Muscle of leg (tissue), 11 donors: ENCODE measurements around the gene LAMTOR2. TPM values are rescaled to one million over a fixed set of nuclear protein-coding genes. Genes with fewer than 3 reads are reported as not detected.

ENCODE experiments used
- DNase-seq: peaks from one replicate; pipeline ENCODE4 v3.0.0; 2013
- H3K27ac ChIP-seq: one replicate; pipeline ENCODE4 v1.5.1; 2013; ENCODE audit warnings: mild to moderate bottlenecking, low read length, control low read depth
- H3K27me3 ChIP-seq: one replicate; pipeline ENCODE4 v1.6.1; 2013; ENCODE audit warnings: low read length; ENCODE audit not compliant: control insufficient read depth, insufficient read depth
- H3K36me3 ChIP-seq: one replicate; pipeline ENCODE4 v1.6.1; 2013; ENCODE audit warnings: low read length; ENCODE audit not compliant: control insufficient read depth, insufficient read depth
- H3K4me1 ChIP-seq: one replicate; pipeline ENCODE4 v1.6.1; 2013; ENCODE audit warnings: low read length; ENCODE audit not compliant: control insufficient read depth, insufficient read depth
- H3K4me3 ChIP-seq: one replicate; pipeline ENCODE4 v1.5.1; 2013; ENCODE audit warnings: low read length, control low read depth
- H3K9me3 ChIP-seq: replicated peaks from 2 replicates; pipeline ENCODE4 v1.6.1; 2013; ENCODE audit warnings: low read depth, low read length; ENCODE audit not compliant: control insufficient read depth
- WGBS: methylation state at CpG from one replicate; pipeline ENCODE4 v1.1.5; 2013; ENCODE audit warnings: missing lambda C conversion rate; ENCODE audit not compliant: insufficient coverage; 5-methylcytosine and 5-hydroxymethylcytosine counted together
- polyA plus RNA-seq, 8 donors: library from polyadenylated mRNA; unstranded; fragments of 120-200 nt; gene quantifications; one replicate each; pipeline versions ENCODE4 v1.2.1 to v1.2.3, GENCODE V29; 2013; ENCODE audit warnings: inconsistent platforms in 1 of 8, low replicate concordance in 1 of 8; ENCODE audit not compliant: insufficient read length in 8 of 8, insufficient read depth in 1 of 8
- total RNA-seq: library from RNA; stranded (reverse); fragments of 120-200 nt; gene quantifications from one replicate; pipeline ENCODE4 v1.2.4, GENCODE V29; 2013

LAMTOR2 gene
- total and polyA plus RNA-seq, 9 donors, result 38.7 to 53.7 (median 46.3) TPM

DNA sequence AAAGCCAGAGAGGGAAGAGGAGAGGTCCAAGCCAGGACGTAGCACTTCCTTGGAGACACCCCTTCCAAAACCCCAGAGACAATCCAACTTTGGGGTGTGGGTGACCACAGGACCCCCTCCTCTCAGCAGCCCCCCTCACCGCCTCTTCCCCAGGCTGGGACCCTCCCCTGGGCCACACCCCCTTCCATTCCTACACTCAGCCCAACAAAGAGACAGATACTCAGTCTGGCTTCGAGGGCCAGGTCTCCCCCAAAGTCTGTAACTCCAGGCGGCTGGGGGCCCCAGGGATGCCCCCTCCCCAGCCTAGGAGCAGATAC is 26.2 kb downstream of the LAMTOR2 start:
- peak overlapping the region; percentile 85 for H3K27ac ChIP-seq
- no peaks in the 10 kb centered on the region for H3K9me3 ChIP-seq
- peaks cover 72% of the 10 kb centered on the region for H3K4me1 ChIP-seq
- peaks cover 26% of the 10 kb centered on the region for H3K36me3 ChIP-seq
- H3K27me3 ChIP-seq, result no peaks in the 10 kb centered on the region
- no peak for DNase-seq
- peak overlapping the region; percentile 95 for H3K4me3 ChIP-seq
- 0% methylated on average over 3 of the region's 4 CpGs for WGBS

DNA sequence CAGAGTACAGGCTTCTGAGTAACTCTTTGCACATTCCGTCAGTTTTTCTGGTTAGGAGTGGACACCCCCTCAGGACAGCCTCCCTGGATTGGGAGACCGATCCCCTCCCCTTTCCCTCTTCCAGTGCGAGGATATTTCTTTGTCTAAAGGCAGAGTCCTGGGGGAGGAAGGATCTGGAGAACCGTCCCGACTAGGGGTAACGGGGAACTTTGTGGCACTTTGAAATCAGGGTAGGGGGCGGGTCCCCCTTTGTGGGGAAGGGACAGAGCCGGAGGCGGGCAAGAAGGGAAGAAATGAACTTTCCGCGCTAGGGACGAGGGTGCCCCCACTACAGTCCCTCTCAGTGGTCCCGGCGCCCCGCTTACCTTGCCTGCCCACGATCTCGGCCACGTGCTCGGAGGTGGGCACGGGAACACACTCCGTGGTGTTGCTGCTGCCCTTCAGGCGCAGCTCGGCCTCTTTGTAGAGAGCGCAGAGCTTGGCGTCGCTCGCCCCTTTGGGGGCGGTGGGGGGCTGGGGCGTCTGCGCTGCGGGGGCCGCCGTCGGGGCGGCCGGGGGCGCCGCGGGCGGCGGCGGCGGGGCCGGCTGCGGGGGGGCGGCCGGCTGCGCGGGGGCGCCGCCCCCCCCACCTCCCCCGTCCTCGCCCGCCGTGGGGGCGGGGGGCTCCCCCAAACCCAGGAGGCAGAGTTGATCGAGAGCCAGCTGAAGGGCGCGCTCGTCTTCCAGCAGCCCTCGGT is 26.8 kb downstream of the LAMTOR2 start:
- H3K4me3 ChIP-seq, result peak overlapping the region; percentile 95
- WGBS, result 0% methylated on average over 27 of the region's 61 CpGs
- peaks cover 70% of the 10 kb centered on the region for H3K4me1 ChIP-seq
- DNase-seq, result peak; percentile 72
- H3K27ac ChIP-seq, result peak overlapping the region; percentile 95
- H3K36me3 ChIP-seq, result peaks cover 21% of the 10 kb centered on the region
- H3K9me3 ChIP-seq, result no peaks in the 10 kb centered on the region
- no peaks in the 10 kb centered on the region for H3K27me3 ChIP-seq

DNA sequence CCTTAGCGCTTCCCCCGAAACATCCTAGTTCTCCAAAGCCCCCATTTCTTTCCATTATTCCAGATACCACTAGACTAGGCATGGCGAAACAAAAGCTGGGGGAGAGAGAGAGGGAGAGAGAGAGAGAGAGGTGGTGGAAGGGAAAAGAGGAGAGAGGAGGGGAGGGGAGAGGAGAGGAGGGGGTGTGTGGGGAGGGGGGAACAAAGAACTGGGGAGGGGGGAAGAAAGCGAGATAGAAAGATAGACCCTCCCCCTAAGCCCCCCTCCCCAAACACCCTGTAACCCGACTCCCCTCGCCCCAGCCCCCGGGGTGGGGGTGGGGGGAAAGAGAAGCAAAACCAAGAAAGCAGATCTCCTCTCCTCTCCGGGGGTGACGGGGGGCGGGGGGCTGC is 27.3 kb downstream of the LAMTOR2 start:
- peak; percentile 65 for DNase-seq
- Histone ChIP-seq H3K27ac (peak overlapping the region; percentile 95), H3K27me3 (no peaks in the 10 kb centered on the region), H3K4me3 (peak overlapping the region; percentile 95), H3K4me1 (peaks cover 65% of the 10 kb centered on the region), H3K36me3 (peaks cover 15% of the 10 kb centered on the region), H3K9me3 (no peaks in the 10 kb centered on the region)
- WGBS, result no CpG with 5 or more reads among the region's 10 CpGs

DNA sequence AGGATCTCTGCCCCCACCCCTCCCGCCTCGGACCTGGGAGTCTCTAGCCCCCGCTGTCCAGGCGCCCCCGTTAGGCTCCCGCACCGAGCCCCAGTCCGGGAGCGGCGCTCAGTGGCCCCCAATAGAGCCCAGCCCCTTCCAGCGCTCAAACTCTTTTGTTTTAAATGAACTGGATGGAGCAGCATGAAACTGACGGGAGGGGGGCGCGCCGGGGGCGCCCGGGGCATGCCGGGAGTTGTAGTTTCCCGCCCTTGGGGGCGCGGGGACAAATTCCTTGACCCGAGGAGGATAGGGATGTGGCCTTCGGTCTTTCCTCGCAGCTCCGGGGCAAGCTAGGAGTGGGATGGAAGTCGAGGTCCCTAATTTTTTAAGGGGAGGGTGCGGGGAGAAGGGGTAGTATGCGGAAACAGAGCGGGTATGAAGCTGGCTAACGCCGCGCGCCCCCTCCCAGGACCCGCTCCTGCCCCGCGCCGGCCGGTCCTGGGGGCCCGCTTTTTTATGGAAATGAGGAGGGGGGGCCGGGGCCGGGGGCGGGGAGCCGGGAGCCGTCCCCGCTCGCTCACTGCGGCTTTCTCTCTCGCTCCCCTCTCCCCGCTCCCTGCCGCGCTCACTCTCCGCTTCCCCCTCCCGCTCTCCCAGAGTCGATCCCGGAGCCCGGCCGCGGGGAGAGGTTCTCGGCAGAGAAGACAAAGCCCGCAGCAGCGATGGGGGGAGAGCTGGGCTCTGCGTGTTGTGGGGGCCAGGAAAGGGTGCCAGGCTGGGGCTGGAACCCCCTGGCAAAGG is 27.9 kb downstream of the LAMTOR2 start, which contains the start of gene MEX3A:
Gene MEX3A, minus strand, starts transcription at position 157 of the 783 bp plus-strand sequence. CDS start 467 bp downstream, outside the sequence.
- Histone ChIP-seq H3K9me3 (no peaks in the 10 kb centered on the region), H3K4me1 (peaks cover 59% of the 10 kb centered on the region), H3K4me3 (peak within 1 kb of the TSS; percentile 95), H3K36me3 (peaks cover 9% of the 10 kb centered on the region), H3K27me3 (no peaks in the 10 kb centered on the region), H3K27ac (peak within 1 kb of the TSS; percentile 95)
- DNase-seq, result peak; percentile 95
- WGBS, result under 1% methylated on average over 21 of the region's 62 CpGs

DNA sequence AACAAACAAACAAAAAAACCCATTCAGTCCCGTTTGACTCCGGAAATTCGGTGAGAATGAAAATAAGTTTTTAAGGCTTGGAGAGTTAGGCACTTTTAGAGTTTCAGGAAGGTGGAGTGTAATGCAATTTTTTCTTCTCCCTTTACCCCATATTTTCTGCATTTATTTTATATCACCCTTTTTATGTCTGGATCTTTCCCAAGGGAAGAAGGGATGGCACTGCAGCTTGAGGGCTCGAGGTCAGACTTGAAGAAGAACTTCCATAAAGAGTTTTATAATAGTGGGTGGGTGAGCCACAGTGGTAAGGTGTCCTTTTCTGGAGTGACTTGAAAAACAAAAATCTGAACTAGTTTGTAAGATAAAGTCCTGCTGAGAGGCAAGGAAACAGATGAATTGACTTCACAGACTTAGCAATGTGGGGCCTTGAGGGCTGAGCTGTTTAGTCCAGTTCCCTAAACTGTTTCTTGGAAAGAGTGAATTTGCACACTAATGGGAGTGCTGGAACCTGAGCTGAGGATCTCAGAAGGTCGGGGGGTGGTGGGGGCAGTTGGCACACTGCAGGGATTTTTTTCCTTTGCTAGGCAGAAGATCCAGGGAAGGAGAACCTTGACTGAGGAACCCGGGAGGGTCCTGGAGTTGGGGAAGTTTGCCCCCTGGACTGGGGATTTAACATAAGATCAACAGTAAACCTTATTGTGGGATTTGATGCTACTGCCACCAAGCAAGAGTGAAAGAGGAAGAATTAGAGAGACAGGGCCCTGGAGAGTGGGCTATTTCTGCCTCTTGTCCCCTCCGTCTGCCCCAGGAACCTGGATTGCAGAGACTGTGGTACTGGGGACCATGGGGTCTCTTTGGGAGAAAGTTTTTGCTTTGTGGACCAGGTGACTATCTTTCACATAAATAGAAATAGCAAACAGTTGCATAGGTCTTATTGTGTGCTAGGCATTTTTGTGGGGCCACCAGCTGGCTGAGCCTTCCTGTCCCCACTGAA is 29.5 kb downstream of the LAMTOR2 start:
- peak overlapping the region; percentile 95 for H3K27ac ChIP-seq
- DNase-seq, result no peak
- 0% methylated on average over 2 of the region's 7 CpGs for WGBS
- H3K36me3 ChIP-seq, result peaks cover 5% of the 10 kb centered on the region
- H3K4me3 ChIP-seq, result peak overlapping the region; percentile 95
- peaks cover 49% of the 10 kb centered on the region for H3K4me1 ChIP-seq
- no peaks in the 10 kb centered on the region for H3K27me3 ChIP-seq
- no peaks in the 10 kb centered on the region for H3K9me3 ChIP-seq

DNA sequence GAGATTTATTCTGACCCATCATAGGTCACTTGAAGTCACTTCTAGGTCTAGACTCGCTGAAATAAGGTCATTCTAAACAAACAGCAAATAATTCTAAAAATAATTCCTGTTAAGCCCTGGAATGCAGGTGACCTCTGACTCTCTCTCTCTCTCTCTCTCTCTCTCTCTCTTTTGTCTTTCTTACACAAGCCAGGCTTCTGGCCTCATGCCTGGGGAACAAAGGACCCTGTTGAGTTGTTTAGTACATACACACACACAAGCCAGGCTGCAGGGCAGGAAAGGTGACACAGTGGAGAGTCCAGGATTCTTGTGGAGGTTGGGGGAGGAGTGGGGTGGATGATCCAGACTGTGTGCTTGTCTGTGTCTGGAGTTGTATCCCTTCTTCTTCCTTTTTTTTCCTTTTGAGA is 31.7 kb downstream of the LAMTOR2 start:
- Histone ChIP-seq H3K27ac (no peak overlapping the region), H3K9me3 (no peaks in the 10 kb centered on the region), H3K36me3 (peaks cover 3% of the 10 kb centered on the region), H3K27me3 (no peaks in the 10 kb centered on the region), H3K4me3 (no peak overlapping the region), H3K4me1 (peaks cover 48% of the 10 kb centered on the region)
- WGBS, result 14% methylated on average over 1 of the region's 1 CpG
- no peak for DNase-seq

DNA sequence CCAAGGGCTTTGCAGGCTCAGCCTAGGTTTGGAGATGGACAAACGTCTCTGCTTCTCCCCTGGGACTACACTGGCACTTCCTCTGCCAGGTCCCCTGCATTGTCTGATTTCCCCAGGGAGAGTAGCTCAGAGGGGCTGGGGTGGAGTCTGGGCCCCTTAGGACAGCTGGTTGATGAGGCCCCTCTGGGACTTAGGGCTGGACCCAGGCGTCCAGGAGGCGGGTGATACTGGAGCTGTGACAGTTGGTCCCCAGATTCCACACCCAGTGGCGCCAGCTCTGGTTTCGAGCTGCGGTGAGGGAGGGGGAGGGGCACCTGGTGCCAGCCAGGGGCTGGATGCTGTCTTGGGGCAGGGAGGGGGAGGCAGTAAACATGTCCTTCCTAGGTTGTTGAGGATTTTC is 35.1 kb downstream of the LAMTOR2 start:
- peak overlapping the region; percentile 81 for H3K27ac ChIP-seq
- no peaks in the 10 kb centered on the region for H3K9me3 ChIP-seq
- H3K4me1 ChIP-seq, result peaks cover 31% of the 10 kb centered on the region
- 67% methylated on average over 5 of the region's 6 CpGs for WGBS
- no peak overlapping the region for H3K4me3 ChIP-seq
- peak; percentile 60 for DNase-seq
- H3K27me3 ChIP-seq, result no peaks in the 10 kb centered on the region
- H3K36me3 ChIP-seq, result peaks cover 16% of the 10 kb centered on the region

DNA sequence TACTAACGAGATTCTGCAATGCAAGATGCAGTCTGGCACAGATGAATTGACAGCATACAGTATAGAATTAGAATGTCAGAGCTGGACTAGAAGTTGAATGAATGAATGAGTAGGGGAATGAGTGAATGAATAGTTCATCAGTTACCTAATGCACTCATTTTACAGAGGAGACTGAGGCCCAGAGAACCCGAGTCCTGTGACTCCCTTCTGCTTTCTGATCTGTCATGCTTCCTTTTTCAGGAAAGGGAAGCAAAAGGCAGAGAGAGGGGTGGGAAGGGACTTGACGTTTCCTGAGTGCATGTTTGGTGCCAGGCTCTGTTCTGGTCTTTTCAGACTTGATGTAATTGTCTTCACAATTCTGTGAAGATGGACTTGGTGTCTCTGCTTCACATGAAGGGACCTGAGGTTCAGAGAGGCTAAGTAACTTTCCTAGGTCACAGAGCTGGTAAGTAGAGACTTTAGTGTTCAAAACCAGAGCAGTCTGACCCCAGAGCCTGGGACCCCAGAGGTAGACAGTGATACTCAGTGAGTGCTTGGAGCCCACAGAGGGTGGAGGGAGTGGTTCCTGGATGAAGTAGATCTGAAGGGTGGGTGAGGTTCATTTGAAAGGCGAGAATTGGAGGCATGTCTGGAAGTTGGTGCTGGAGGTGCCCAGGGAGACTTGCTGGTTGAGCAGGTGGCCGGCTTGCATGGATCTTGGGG is 35.7 kb downstream of the LAMTOR2 start:
- Histone ChIP-seq H3K9me3 (no peaks in the 10 kb centered on the region), H3K27ac (peak overlapping the region; percentile 69), H3K27me3 (no peaks in the 10 kb centered on the region), H3K4me1 (peaks cover 25% of the 10 kb centered on the region), H3K36me3 (peaks cover 16% of the 10 kb centered on the region), H3K4me3 (no peak overlapping the region)
- WGBS, result 36% methylated on average over 2 of the region's 5 CpGs
- DNase-seq, result peak; percentile 72

DNA sequence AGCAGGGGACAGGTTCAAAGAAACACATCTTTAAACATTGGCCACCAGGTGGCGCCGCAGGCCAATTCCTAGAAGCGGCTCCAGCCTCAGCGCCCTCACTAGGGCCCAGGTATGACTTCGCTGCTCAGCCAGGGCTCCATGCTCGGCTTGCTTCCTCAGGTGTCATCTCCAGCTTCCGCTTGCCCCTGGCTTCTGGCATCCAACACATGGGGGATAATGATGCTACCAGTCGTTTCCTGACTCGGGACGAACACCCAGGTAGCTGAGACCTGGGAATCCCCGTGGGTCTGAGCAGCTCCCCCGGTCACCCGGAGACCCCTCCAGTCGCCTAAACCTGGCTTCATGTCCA is 36.2 kb downstream of the LAMTOR2 start:
- Histone ChIP-seq H3K4me3 (no peak overlapping the region), H3K36me3 (peaks cover 16% of the 10 kb centered on the region), H3K27ac (peak overlapping the region; percentile 69), H3K9me3 (no peaks in the 10 kb centered on the region), H3K27me3 (no peaks in the 10 kb centered on the region), H3K4me1 (peaks cover 29% of the 10 kb centered on the region)
- DNase-seq, result peak; percentile 88
- WGBS, result 26% methylated on average over 11 of the region's 14 CpGs
